ENCODE results near the gene MAGI3.

The MAGI3 gene

GRCh38 chr1:113665071-113665470 lies 274.8 kb downstream of the MAGI3 start:
- Histone ChIP-seq H3K23ac (ENCODE audit: low read depth, low read length, poor library complexity) (no peak overlapping the region), H3K4me1 (ENCODE audit: control insufficient read depth in 2 of 2, insufficient read depth in 1 of 2, low read depth in 1 of 2, low read length in 2 of 2) (no peaks in the 10 kb centered on the region), H2AFZ (ENCODE audit: low read length) (no peak overlapping the region), H2BK5ac (ENCODE audit: low read length) (no peak overlapping the region), H3K4me2 (ENCODE audit: insufficient read depth, low read length, poor library complexity, severe bottlenecking) (no peak overlapping the region), H3K4me3 (ENCODE audit: low read length in 2 of 2) (no peak overlapping the region), H2BK12ac (ENCODE audit: low read length) (no peak overlapping the region), H3K9ac (ENCODE audit: low read depth, low read length, poor library complexity) (no peak overlapping the region), H3K18ac (ENCODE audit: low read length) (no peak overlapping the region), H3K27me3 (ENCODE audit: control insufficient read depth in 3 of 3, insufficient read depth in 3 of 3, low read depth in 1 of 3, low read length in 3 of 3) (no peaks in the 10 kb centered on the region), H3K14ac (ENCODE audit: low read length) (no peak overlapping the region), H2BK15ac (ENCODE audit: low read length) (no peak overlapping the region), H3K79me1 (ENCODE audit: low read depth, low read length) (no peaks in the 10 kb centered on the region), H3K4ac (ENCODE audit: low read length) (no peak overlapping the region), H2BK120ac (ENCODE audit: low read depth, low read length) (no peak overlapping the region), H3K9me3 (replicated peaks in 1 of 2; ENCODE audit: control insufficient read depth in 2 of 2, insufficient read depth in 1 of 2, low read depth in 1 of 2, low read length in 2 of 2) (no peaks in the 10 kb centered on the region), H2AK5ac (ENCODE audit: low read depth, low read length) (no peak overlapping the region), H4K91ac (ENCODE audit: low read depth, low read length, poor library complexity) (no peak overlapping the region), H3K36me3 (replicated peaks in 1 of 2; ENCODE audit: control insufficient read depth in 2 of 2, insufficient read depth in 2 of 2, low read length in 2 of 2) (peaks cover 2 to 4% of the 10 kb centered on the region in 2 donors), H4K8ac (ENCODE audit: low read depth, low read length) (no peak overlapping the region), H3K27ac (replicated peaks; ENCODE audit: low read length) (no peak overlapping the region)
- DNase-seq (ENCODE audit: low spot score): no peak

GRCh38 chr1:113666126-113666525 lies 275.8 kb downstream of the MAGI3 start:
- Histone ChIP-seq H3K79me1 (ENCODE audit: low read depth, low read length) (no peaks in the 10 kb centered on the region), H3K9me3 (replicated peaks in 1 of 2; ENCODE audit: control insufficient read depth in 2 of 2, insufficient read depth in 1 of 2, low read depth in 1 of 2, low read length in 2 of 2) (no peaks in the 10 kb centered on the region), H2AK5ac (ENCODE audit: low read depth, low read length) (no peak overlapping the region), H3K23ac (ENCODE audit: low read depth, low read length, poor library complexity) (no peak overlapping the region), H4K8ac (ENCODE audit: low read depth, low read length) (no peak overlapping the region), H3K4me2 (ENCODE audit: insufficient read depth, low read length, poor library complexity, severe bottlenecking) (no peak overlapping the region), H2BK15ac (ENCODE audit: low read length) (no peak overlapping the region), H3K9ac (ENCODE audit: low read depth, low read length, poor library complexity) (no peak overlapping the region), H2AFZ (ENCODE audit: low read length) (no peak overlapping the region), H3K4ac (ENCODE audit: low read length) (no peak overlapping the region), H2BK5ac (ENCODE audit: low read length) (no peak overlapping the region), H3K4me3 (ENCODE audit: low read length in 2 of 2) (no peak overlapping the region), H3K14ac (ENCODE audit: low read length) (no peak overlapping the region), H3K27ac (replicated peaks; ENCODE audit: low read length) (no peak overlapping the region), H3K36me3 (replicated peaks in 1 of 2; ENCODE audit: control insufficient read depth in 2 of 2, insufficient read depth in 2 of 2, low read length in 2 of 2) (peaks cover 0 to 2% of the 10 kb centered on the region in 2 donors), H3K4me1 (ENCODE audit: control insufficient read depth in 2 of 2, insufficient read depth in 1 of 2, low read depth in 1 of 2, low read length in 2 of 2) (no peaks in the 10 kb centered on the region), H4K91ac (ENCODE audit: low read depth, low read length, poor library complexity) (no peak overlapping the region), H2BK12ac (ENCODE audit: low read length) (no peak overlapping the region), H3K18ac (ENCODE audit: low read length) (no peak overlapping the region), H2BK120ac (ENCODE audit: low read depth, low read length) (no peak overlapping the region), H3K27me3 (ENCODE audit: control insufficient read depth in 3 of 3, insufficient read depth in 3 of 3, low read depth in 1 of 3, low read length in 3 of 3) (no peaks in the 10 kb centered on the region)
- no peak for DNase-seq (ENCODE audit: low spot score)
- WGBS, 2 donors (ENCODE audit: extremely low coverage in 2 of 2, insufficient read length in 2 of 2, insufficient replicate concordance in 1 of 2): no CpG with 5 or more reads among the region's 2 CpGs

- Histone ChIP-seq H3K9ac (ENCODE audit: low read depth, low read length, poor library complexity) (no peak overlapping the region), H3K14ac (ENCODE audit: low read length) (no peak overlapping the region), H3K4me3 (ENCODE audit: low read length in 2 of 2) (no peak overlapping the region), H3K4me1 (ENCODE audit: control insufficient read depth in 2 of 2, insufficient read depth in 1 of 2, low read depth in 1 of 2, low read length in 2 of 2) (no peaks in the 10 kb centered on the region), H2BK15ac (ENCODE audit: low read length) (no peak overlapping the region), H2BK5ac (ENCODE audit: low read length) (no peak overlapping the region), H3K18ac (ENCODE audit: low read length) (no peak overlapping the region), H3K36me3 (replicated peaks in 1 of 2; ENCODE audit: control insufficient read depth in 2 of 2, insufficient read depth in 2 of 2, low read length in 2 of 2) (peaks cover 5 to 27% of the 10 kb centered on the region in 2 donors), H2BK12ac (ENCODE audit: low read length) (no peak overlapping the region), H3K27ac (replicated peaks; ENCODE audit: low read length) (no peak overlapping the region), H2AK5ac (ENCODE audit: low read depth, low read length) (no peak overlapping the region), H3K4me2 (ENCODE audit: insufficient read depth, low read length, poor library complexity, severe bottlenecking) (no peak overlapping the region), H3K4ac (ENCODE audit: low read length) (no peak overlapping the region), H3K9me3 (replicated peaks in 1 of 2; ENCODE audit: control insufficient read depth in 2 of 2, insufficient read depth in 1 of 2, low read depth in 1 of 2, low read length in 2 of 2) (no peaks in the 10 kb centered on the region), H3K27me3 (ENCODE audit: control insufficient read depth in 3 of 3, insufficient read depth in 3 of 3, low read depth in 1 of 3, low read length in 3 of 3) (no peaks in the 10 kb centered on the region), H4K8ac (ENCODE audit: low read depth, low read length) (no peak overlapping the region), H2BK120ac (ENCODE audit: low read depth, low read length) (no peak overlapping the region), H4K91ac (ENCODE audit: low read depth, low read length, poor library complexity) (no peak overlapping the region), H3K79me1 (ENCODE audit: low read depth, low read length) (no peaks in the 10 kb centered on the region), H3K23ac (ENCODE audit: low read depth, low read length, poor library complexity) (no peak overlapping the region), H2AFZ (ENCODE audit: low read length) (no peak overlapping the region)
- WGBS, 2 donors (ENCODE audit: extremely low coverage in 2 of 2, insufficient read length in 2 of 2, insufficient replicate concordance in 1 of 2): no CpG with 5 or more reads among the region's 1 CpG
- DNase-seq (ENCODE audit: low spot score): no peak
Observed at GRCh38 chr1:113669988-113670387, 279.7 kb downstream of the MAGI3 start.

GRCh38 chr1:113670650-113671049 lies 280.3 kb downstream of the MAGI3 start:
- H3K27me3 ChIP-seq (ENCODE audit: control insufficient read depth in 3 of 3, insufficient read depth in 3 of 3, low read depth in 1 of 3, low read length in 3 of 3): no peaks in the 10 kb centered on the region
- H3K23ac ChIP-seq (ENCODE audit: low read depth, low read length, poor library complexity): no peak overlapping the region
- H3K79me1 ChIP-seq (ENCODE audit: low read depth, low read length): no peaks in the 10 kb centered on the region
- no peaks in the 10 kb centered on the region for H3K4me1 ChIP-seq (ENCODE audit: control insufficient read depth in 2 of 2, insufficient read depth in 1 of 2, low read depth in 1 of 2, low read length in 2 of 2)
- no peak overlapping the region for H2BK15ac ChIP-seq (ENCODE audit: low read length)
- H3K4me2 ChIP-seq (ENCODE audit: insufficient read depth, low read length, poor library complexity, severe bottlenecking): no peak overlapping the region
- H3K27ac ChIP-seq (replicated peaks; ENCODE audit: low read length): no peak overlapping the region
- no peak for DNase-seq (ENCODE audit: low spot score)
- H3K14ac ChIP-seq (ENCODE audit: low read length): no peak overlapping the region
- no peak overlapping the region for H3K18ac ChIP-seq (ENCODE audit: low read length)
- no peak overlapping the region for H3K4me3 ChIP-seq (ENCODE audit: low read length in 2 of 2)
- no peak overlapping the region for H2AFZ ChIP-seq (ENCODE audit: low read length)
- no peak overlapping the region for H2AK5ac ChIP-seq (ENCODE audit: low read depth, low read length)
- H3K4ac ChIP-seq (ENCODE audit: low read length): no peak overlapping the region
- H2BK120ac ChIP-seq (ENCODE audit: low read depth, low read length): no peak overlapping the region
- H2BK12ac ChIP-seq (ENCODE audit: low read length): no peak overlapping the region
- H4K91ac ChIP-seq (ENCODE audit: low read depth, low read length, poor library complexity): no peak overlapping the region
- peaks cover 6 to 30% of the 10 kb centered on the region in 2 donors for H3K36me3 ChIP-seq (replicated peaks in 1 of 2; ENCODE audit: control insufficient read depth in 2 of 2, insufficient read depth in 2 of 2, low read length in 2 of 2)
- no peak overlapping the region for H2BK5ac ChIP-seq (ENCODE audit: low read length)
- no peak overlapping the region for H3K9ac ChIP-seq (ENCODE audit: low read depth, low read length, poor library complexity)
- H3K9me3 ChIP-seq (replicated peaks in 1 of 2; ENCODE audit: control insufficient read depth in 2 of 2, insufficient read depth in 1 of 2, low read depth in 1 of 2, low read length in 2 of 2): no peaks in the 10 kb centered on the region
- WGBS, 2 donors (ENCODE audit: extremely low coverage in 2 of 2, insufficient read length in 2 of 2, insufficient replicate concordance in 1 of 2): no CpG with 5 or more reads among the region's 1 CpG
- no peak overlapping the region for H4K8ac ChIP-seq (ENCODE audit: low read depth, low read length)
